HCT116 (cell line): Measurements from ENCODE around the gene GID4.

ENCODE experiments used
- CTCF ChIP-seq, 3 experiments: fragments of 200-600 bp in 1 of 3; sonication (generic) in 1 of 3; IDR thresholded peaks in 2 of 3; conservative IDR thresholded peaks in 1 of 3; 2 replicates each; pipeline ENCODE4 v1.5.1; 2012 to 2017; ENCODE audit warnings: low read depth in 2 of 3, low read length in 2 of 3, antibody characterized with exemption in 1 of 3, borderline replicate concordance in 1 of 3, control low read depth in 1 of 3, mild to moderate bottlenecking in 1 of 3, mixed read lengths in 1 of 3, mixed run types in 1 of 3, moderate library complexity in 1 of 3; ENCODE audit not compliant: insufficient read depth in 1 of 3
- EZH2 ChIP-seq: fragments of 200-600 bp; sonication (generic); IDR thresholded peaks from 2 replicates; pipeline ENCODE4 v1.6.1; 2017; ENCODE audit warnings: antibody characterized with exemption, mixed run types
- POLR2A ChIP-seq: IDR thresholded peaks from 2 replicates; pipeline ENCODE4 v1.7.0; 2011; ENCODE audit warnings: borderline replicate concordance; ENCODE audit not compliant: insufficient read depth, insufficient read length; ENCODE audit errors: extremely low read depth
- POLR2AphosphoS5 ChIP-seq: IDR thresholded peaks from 2 replicates; pipeline ENCODE4 v1.6.1; 2011; ENCODE audit warnings: mild to moderate bottlenecking, low read depth, low read length, moderate library complexity
- RAD21 ChIP-seq: IDR thresholded peaks from 2 replicates; pipeline ENCODE4 v1.6.1; 2012; ENCODE audit warnings: low read depth, mild to moderate bottlenecking
- TCF7L2 ChIP-seq: IDR thresholded peaks from 2 replicates; pipeline ENCODE4 v1.7.0; 2011; ENCODE audit warnings: borderline replicate concordance, inconsistent platforms; ENCODE audit not compliant: insufficient read depth, insufficient read length; ENCODE audit errors: extremely low read depth

- no peak for TF ChIP-seq POLR2A
- no peak for TF ChIP-seq CTCF (IDR thresholded peaks at IDR 0.05 in 2 of 3, conservative IDR thresholded peaks at IDR 0.05 in 1 of 3; ENCODE audit: borderline replicate concordance in 1 of 3, insufficient read depth in 1 of 3, low read depth in 2 of 3, low read length in 2 of 3)
- TF ChIP-seq TCF7L2: no peak
- no peak for TF ChIP-seq RAD21
- TF ChIP-seq POLR2AphosphoS5: no peak
- no peak for TF ChIP-seq EZH2
Observed at GRCh38 chr17:18017958-18018357, 21.2 kb upstream of the GID4 start.
